CD14-positive monocyte (primary cell): ENCODE measurements around the gene PAX8. TPM values are rescaled to one million over a fixed set of nuclear protein-coding genes. Genes with fewer than 3 reads are reported as not detected.

ENCODE experiments used
- DNase-seq, 3 donors: peaks; one replicate each; pipeline ENCODE4 v3.0.0-alpha.2; 2011 to 2022
- H2AFZ ChIP-seq: 2 replicates; pipeline ENCODE4 v1.6.0; 2012; ENCODE audit warnings: mild to moderate bottlenecking, low read depth, low read length, inconsistent platforms; ENCODE audit not compliant: insufficient read depth, poor library complexity, severe bottlenecking
- H3K27ac ChIP-seq, 2 donors: 1 replicate in 1 of 2; 2 replicates in 1 of 2; pipeline ENCODE4 v1.5.1; 2012 to 2013; ENCODE audit warnings: low read length in 2 of 2, control low read depth in 1 of 2, inconsistent platforms in 1 of 2, low read depth in 1 of 2, mild to moderate bottlenecking in 1 of 2
- H3K27me3 ChIP-seq, 2 donors: one replicate each; pipeline versions ENCODE4 v1.6.0 to v1.6.1; 2011 to 2013; ENCODE audit warnings: low read length in 2 of 2; ENCODE audit not compliant: control insufficient read depth in 2 of 2, insufficient read depth in 2 of 2
- H3K36me3 ChIP-seq, 2 donors: replicated peaks in 1 of 2; 1 replicate in 1 of 2; 2 replicates in 1 of 2; pipeline versions ENCODE4 v1.5.1 to v1.6.1; 2012 to 2013; ENCODE audit warnings: low read length in 2 of 2, control low read depth in 1 of 2, inconsistent platforms in 1 of 2, mild to moderate bottlenecking in 1 of 2; ENCODE audit not compliant: insufficient read depth in 2 of 2, control insufficient read depth in 1 of 2
- H3K4me1 ChIP-seq, 2 donors: 1 replicate in 1 of 2; 2 replicates in 1 of 2; pipeline versions ENCODE4 v1.5.1 to v1.6.1; 2012 to 2013; ENCODE audit warnings: low read length in 2 of 2, control low read depth in 1 of 2, inconsistent platforms in 1 of 2, mild to moderate bottlenecking in 1 of 2, moderate library complexity in 1 of 2; ENCODE audit not compliant: insufficient read depth in 2 of 2, control insufficient read depth in 1 of 2
- H3K4me2 ChIP-seq: replicated peaks from 2 replicates; pipeline ENCODE3; 2012; ENCODE audit warnings: low read length, moderate library complexity, mild to moderate bottlenecking; ENCODE audit not compliant: poor library complexity, severe bottlenecking; ENCODE audit errors: extremely low read depth
- H3K4me3 ChIP-seq, 3 experiments: fragments of 200-600 bp in 1 of 3; sonication (generic) in 1 of 3; replicated peaks in 1 of 3; 1 replicate in 2 of 3; 2 replicates in 1 of 3; pipeline ENCODE4 v1.5.1; 2011 to 2013; ENCODE audit warnings: low read length in 3 of 3, mild to moderate bottlenecking in 3 of 3, control low read depth in 2 of 3, low read depth in 2 of 3, inconsistent platforms in 1 of 3, moderate library complexity in 1 of 3
- H3K79me2 ChIP-seq: 2 replicates; pipeline ENCODE4 v1.6.0; 2012; ENCODE audit warnings: mild to moderate bottlenecking, control low read depth, inconsistent platforms, low read length, moderate library complexity; ENCODE audit not compliant: insufficient read depth
- H3K9ac ChIP-seq: 2 replicates; pipeline ENCODE4 v1.6.0; 2017; ENCODE audit warnings: low read length, mild to moderate bottlenecking; ENCODE audit not compliant: insufficient read depth, poor library complexity, severe bottlenecking
- H3K9me3 ChIP-seq, 2 donors: replicated peaks in 1 of 2; 1 replicate in 1 of 2; 2 replicates in 1 of 2; pipeline versions ENCODE4 v1.5.1 to v1.6.1; 2012 to 2013; ENCODE audit warnings: low read length in 2 of 2, control low read depth in 1 of 2; ENCODE audit not compliant: control insufficient read depth in 1 of 2, insufficient read depth in 1 of 2
- H4K20me1 ChIP-seq: 2 replicates; pipeline ENCODE4 v1.6.0; 2012; ENCODE audit warnings: mild to moderate bottlenecking, low read length, control low read depth, moderate library complexity; ENCODE audit not compliant: insufficient read depth
- H3K27ac Mint-ChIP-seq, 7 donors: one replicate each; pipeline ENCODE4 v1.8.0; 2020; ENCODE audit warnings: mild to moderate bottlenecking in 7 of 7, mixed read lengths in 7 of 7, moderate library complexity in 6 of 7, inconsistent platforms in 2 of 7
- H3K27me3 Mint-ChIP-seq, 3 donors: one replicate each; pipeline ENCODE4 v1.8.0; 2021 to 2022; ENCODE audit warnings: low read depth in 3 of 3, mild to moderate bottlenecking in 3 of 3, mixed read lengths in 3 of 3, moderate library complexity in 3 of 3, inconsistent platforms in 1 of 3
- H3K36me3 Mint-ChIP-seq, 2 donors: one replicate each; pipeline ENCODE4 v1.8.0; 2020; ENCODE audit warnings: mixed read lengths in 2 of 2, inconsistent platforms in 1 of 2, mild to moderate bottlenecking in 1 of 2
- H3K4me1 Mint-ChIP-seq: one replicate; pipeline ENCODE4 v1.8.0; 2020; ENCODE audit warnings: mild to moderate bottlenecking, mixed read lengths
- H3K4me3 Mint-ChIP-seq, 2 donors: one replicate each; pipeline ENCODE4 v1.8.0; 2020; ENCODE audit warnings: mild to moderate bottlenecking in 2 of 2, mixed read lengths in 2 of 2, moderate library complexity in 1 of 2
- H3K9me3 Mint-ChIP-seq, 7 donors: one replicate each; pipeline ENCODE4 v1.8.0; 2020 to 2022; ENCODE audit warnings: mixed read lengths in 7 of 7, mild to moderate bottlenecking in 6 of 7, moderate library complexity in 6 of 7, inconsistent platforms in 2 of 7
- CTCF ChIP-seq: fragments of 200-600 bp; IDR thresholded peaks from one replicate; pipeline ENCODE4 v1.8.0; 2022; ENCODE audit warnings: antibody characterized with exemption, mild to moderate bottlenecking
- WGBS: methylation state at CpG from one replicate; pipeline ENCODE4 v1.1.5; 2013; ENCODE audit warnings: missing lambda C conversion rate; ENCODE audit not compliant: insufficient coverage; 5-methylcytosine and 5-hydroxymethylcytosine counted together
- intact Hi-C, 2 donors: fragments of 100-400 bp; cut with micrococcal nuclease; formaldehyde crosslinking; loops; one replicate each; pipeline versions ENCODE4 v1.15.0 to v1.15.1; 2023
- polyA plus RNA-seq, 3 donors: library from polyadenylated mRNA; depleted of rRNA in 1 of 3; unstranded in 2 of 3; stranded (reverse) in 1 of 3; fragments of 300-500 nt in 2 of 3; fragments of >200 nt in 1 of 3; fragmentation: Illumina TruSeq in 2 of 3; gene quantifications; 1 replicate in 2 of 3; 2 replicates in 1 of 3; pipeline ENCODE4 v1.2.3, GENCODE V29; 2012 to 2021

Gene PAX8
- polyA plus RNA-seq, 3 donors, result 0.26 to 0.47 (median 0.36) TPM

GRCh38 chr2:113258471-113259147 is 20.1 kb downstream of the PAX8 start:
- WGBS, result 50% methylated on average over 2 of the region's 6 CpGs
- Mint-ChIP-seq H3K27ac (no peak overlapping the region), H3K36me3 (peaks cover 6 to 16% of the 10 kb centered on the region in 2 donors), H3K27me3 (peaks cover 0 to 2% (median 1%) of the 10 kb centered on the region in 3 donors), H3K9me3 (peaks cover 0 to 6% (median 2%) of the 10 kb centered on the region in 7 donors), H3K4me3 (no peak overlapping the region), H3K4me1 (peaks cover 61% of the 10 kb centered on the region)
- intact Hi-C loops, result no loop called here
- no peaks in the 10 kb centered on the region for H3K36me3 ChIP-seq
- H3K27me3 ChIP-seq, result no peaks in the 10 kb centered on the region
- no peak for DNase-seq
- no peak overlapping the region for H3K4me3 ChIP-seq
- no peak overlapping the region for H2AFZ ChIP-seq
- no peaks in the 10 kb centered on the region for H4K20me1 ChIP-seq
- TF ChIP-seq CTCF, result no peak
- H3K4me1 ChIP-seq, result peaks cover 43 to 62% of the 10 kb centered on the region in 2 donors
- no peaks in the 10 kb centered on the region for H3K79me2 ChIP-seq
- no peak overlapping the region for H3K27ac ChIP-seq
- H3K9me3 ChIP-seq, result no peaks in the 10 kb centered on the region
- no peak overlapping the region for H3K4me2 ChIP-seq
- H3K9ac ChIP-seq, result no peak overlapping the region

- Mint-ChIP-seq H3K4me3 (peak overlapping the region; percentile 3 to 53), H3K36me3 (peaks cover 1 to 10% of the 10 kb centered on the region in 2 donors), H3K4me1 (peaks cover 58% of the 10 kb centered on the region), H3K27me3 (peaks cover 1 to 3% (median 2%) of the 10 kb centered on the region in 3 donors), H3K27ac (peak overlapping the region in 5 of 7 donors; percentile 32 to 76 (median 52)), H3K9me3 (peaks cover 0 to 6% (median 2%) of the 10 kb centered on the region in 7 donors)
- H3K79me2 ChIP-seq, result no peaks in the 10 kb centered on the region
- 96% methylated on average over 4 of the region's 7 CpGs for WGBS
- intact Hi-C loops, result no loop called here
- no peak overlapping the region for H3K9ac ChIP-seq
- peak overlapping the region in 1 of 2 donors; percentile 29 for H3K27ac ChIP-seq
- no peaks in the 10 kb centered on the region for H3K36me3 ChIP-seq
- no peaks in the 10 kb centered on the region for H3K27me3 ChIP-seq
- TF ChIP-seq CTCF, result no peak
- peaks cover 43 to 59% of the 10 kb centered on the region in 2 donors for H3K4me1 ChIP-seq
- H2AFZ ChIP-seq, result peak overlapping the region; percentile 8
- H3K4me2 ChIP-seq, result peak overlapping the region; percentile 39
- peak; percentile 49 to 69 (median 59) for DNase-seq
- H4K20me1 ChIP-seq, result no peaks in the 10 kb centered on the region
- H3K4me3 ChIP-seq, result peak overlapping the region in 1 of 3 experiments; percentile 42
- H3K9me3 ChIP-seq, result no peaks in the 10 kb centered on the region
These were observed 21.0 kb downstream of the PAX8 start for GRCh38 chr2:113257516-113258264.
